Chondrocyte (in vitro differentiated cells): ENCODE data around the gene GSTA2. TPM values are rescaled to one million over a fixed set of nuclear protein-coding genes. Genes with fewer than 3 reads are reported as not detected.
A peak's percentile ranks its signal among the peaks of the same experiment; 100 is the strongest.

Experiments
- DNase-seq: peaks from one replicate; pipeline ENCODE4 v3.0.0; 2021; ENCODE audit warnings: mixed read lengths, low spot score
- H3K27ac Mint-ChIP-seq: one replicate; pipeline ENCODE4 v1.8.0; 2021; ENCODE audit warnings: mild to moderate bottlenecking, moderate library complexity, mixed read lengths; ENCODE audit not compliant: unreplicated experiment
- H3K27me3 Mint-ChIP-seq: 2 replicates; pipeline ENCODE4 v1.8.0; 2021; ENCODE audit warnings: low read depth, mixed read lengths
- H3K36me3 Mint-ChIP-seq: 2 replicates; pipeline ENCODE4 v1.8.0; 2021; ENCODE audit warnings: low read depth, mixed read lengths
- H3K4me1 Mint-ChIP-seq: 2 replicates; pipeline ENCODE4 v1.8.0; 2021; ENCODE audit warnings: low read depth, mild to moderate bottlenecking, mixed read lengths
- H3K4me3 Mint-ChIP-seq: one replicate; pipeline ENCODE4 v1.8.0; 2021; ENCODE audit warnings: mild to moderate bottlenecking, moderate library complexity, mixed read lengths; ENCODE audit not compliant: unreplicated experiment
- H3K9me3 Mint-ChIP-seq: 2 replicates; pipeline ENCODE4 v1.8.0; 2021; ENCODE audit warnings: low read depth, mixed read lengths
- total RNA-seq: library from RNA; stranded (reverse); gene quantifications from 3 replicates; pipeline ENCODE4 v1.2.1, GENCODE V29; 2021
- TF ChIP-seq, protein P1 (sequence below): fragments of 200-600 bp; sonication (generic); IDR thresholded peaks from 2 replicates; pipeline ENCODE4 v1.5.0; 2021; ENCODE audit warnings: antibody characterized with exemption, mild to moderate bottlenecking, moderate library complexity

Gene GSTA2
- total RNA-seq, 1 donor from 2014 or later = not detected

DNA sequence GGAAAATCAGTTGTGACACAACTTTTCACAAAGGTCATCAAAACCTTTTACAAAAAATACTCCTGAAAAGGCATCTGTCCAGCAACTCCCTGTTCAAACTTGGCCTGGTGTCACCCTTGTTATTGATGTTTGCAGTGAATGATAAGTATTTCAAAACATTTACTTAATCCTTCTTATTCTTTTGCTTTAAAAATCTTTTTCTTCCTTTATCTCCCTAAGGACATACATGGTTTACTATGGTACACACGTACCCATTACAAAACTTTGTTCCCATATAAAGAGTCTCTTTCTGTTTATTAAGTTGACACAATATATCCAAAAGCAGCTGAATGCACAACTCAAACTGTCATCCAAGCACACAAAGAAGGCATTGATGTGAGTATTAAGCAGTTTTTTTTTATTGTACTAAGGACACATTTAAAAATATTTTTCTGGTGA lies 17.5 kb downstream of the GSTA2 start:
- DNase-seq = no peak
- Mint-ChIP-seq H3K4me1 (peaks cover 17% of the 10 kb centered on the region), H3K36me3 (peaks cover under 1% of the 10 kb centered on the region), H3K4me3 (no peak overlapping the region), H3K27ac (no peak overlapping the region), H3K9me3 (peaks cover 5% of the 10 kb centered on the region), H3K27me3 (no peaks in the 10 kb centered on the region)
- TF ChIP-seq, protein P1, sequence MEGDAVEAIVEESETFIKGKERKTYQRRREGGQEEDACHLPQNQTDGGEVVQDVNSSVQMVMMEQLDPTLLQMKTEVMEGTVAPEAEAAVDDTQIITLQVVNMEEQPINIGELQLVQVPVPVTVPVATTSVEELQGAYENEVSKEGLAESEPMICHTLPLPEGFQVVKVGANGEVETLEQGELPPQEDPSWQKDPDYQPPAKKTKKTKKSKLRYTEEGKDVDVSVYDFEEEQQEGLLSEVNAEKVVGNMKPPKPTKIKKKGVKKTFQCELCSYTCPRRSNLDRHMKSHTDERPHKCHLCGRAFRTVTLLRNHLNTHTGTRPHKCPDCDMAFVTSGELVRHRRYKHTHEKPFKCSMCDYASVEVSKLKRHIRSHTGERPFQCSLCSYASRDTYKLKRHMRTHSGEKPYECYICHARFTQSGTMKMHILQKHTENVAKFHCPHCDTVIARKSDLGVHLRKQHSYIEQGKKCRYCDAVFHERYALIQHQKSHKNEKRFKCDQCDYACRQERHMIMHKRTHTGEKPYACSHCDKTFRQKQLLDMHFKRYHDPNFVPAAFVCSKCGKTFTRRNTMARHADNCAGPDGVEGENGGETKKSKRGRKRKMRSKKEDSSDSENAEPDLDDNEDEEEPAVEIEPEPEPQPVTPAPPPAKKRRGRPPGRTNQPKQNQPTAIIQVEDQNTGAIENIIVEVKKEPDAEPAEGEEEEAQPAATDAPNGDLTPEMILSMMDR = no peak

- H3K36me3 Mint-ChIP-seq = peaks cover 5% of the 10 kb centered on the region
- H3K27ac Mint-ChIP-seq = no peak overlapping the region
- no peaks in the 10 kb centered on the region for H3K27me3 Mint-ChIP-seq
- peaks cover 2% of the 10 kb centered on the region for H3K4me1 Mint-ChIP-seq
- TF ChIP-seq, protein P1 = no peak
- no peak for DNase-seq
- no peak overlapping the region for H3K4me3 Mint-ChIP-seq
- peaks cover 15% of the 10 kb centered on the region for H3K9me3 Mint-ChIP-seq
Measured at GRCh38 chr6:52741872-52742271, 21.4 kb downstream of the GSTA2 start.

DNA sequence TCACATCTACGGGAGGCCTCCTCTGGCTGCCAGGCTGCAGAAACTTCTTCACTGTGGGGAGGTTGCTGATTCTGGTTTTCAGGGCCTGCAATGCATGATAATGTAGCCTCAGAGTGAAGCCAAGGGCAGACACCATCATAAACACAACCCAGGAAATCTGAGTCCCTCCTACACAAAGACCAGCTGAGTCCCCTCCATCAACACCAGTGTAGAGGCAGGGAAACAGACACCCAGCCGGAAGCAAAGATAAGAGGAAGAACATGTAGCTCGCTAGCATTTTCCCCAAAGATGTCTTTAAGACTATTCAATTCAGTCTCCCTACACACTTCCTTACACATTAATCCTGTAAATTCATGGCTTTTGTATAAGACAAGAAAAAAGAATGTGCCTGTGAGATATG lies 23.6 kb downstream of the GSTA2 start:
- no peaks in the 10 kb centered on the region for H3K4me1 Mint-ChIP-seq
- H3K9me3 Mint-ChIP-seq = peaks cover 15% of the 10 kb centered on the region
- H3K36me3 Mint-ChIP-seq = peaks cover 5% of the 10 kb centered on the region
- H3K27me3 Mint-ChIP-seq = no peaks in the 10 kb centered on the region
- peak overlapping the region; percentile 22 for H3K27ac Mint-ChIP-seq
- TF ChIP-seq, protein P1 = no peak
- no peak overlapping the region for H3K4me3 Mint-ChIP-seq
- DNase-seq = no peak

GRCh38 chr6:52739134-52739533 lies 24.1 kb downstream of the GSTA2 start:
- Mint-ChIP-seq H3K9me3 (peaks cover 15% of the 10 kb centered on the region), H3K36me3 (peaks cover 5% of the 10 kb centered on the region), H3K4me1 (no peaks in the 10 kb centered on the region), H3K4me3 (no peak overlapping the region), H3K27ac (no peak overlapping the region), H3K27me3 (no peaks in the 10 kb centered on the region)
- DNase-seq = no peak
- TF ChIP-seq, protein P1 = no peak

DNA sequence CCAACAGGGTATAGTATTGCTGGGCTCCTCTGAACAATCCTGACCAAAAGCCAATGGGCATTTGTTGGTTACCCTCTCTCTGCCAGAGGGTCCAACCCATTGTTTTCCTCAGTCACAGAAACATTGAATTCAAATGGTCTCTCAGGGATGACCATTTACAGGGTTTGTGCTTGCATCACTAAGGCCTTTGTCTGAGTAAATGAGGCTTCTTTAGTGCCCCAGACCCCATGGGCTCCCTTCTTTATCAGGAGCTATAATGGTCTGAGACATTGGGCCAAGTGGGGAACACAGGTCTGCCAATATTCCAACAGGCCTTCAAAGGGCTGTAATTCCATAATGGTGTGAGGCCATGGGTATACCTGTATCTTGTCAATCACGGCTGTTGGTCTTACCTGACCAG lies 27.1 kb downstream of the GSTA2 start:
- no peaks in the 10 kb centered on the region for H3K4me1 Mint-ChIP-seq
- H3K27ac Mint-ChIP-seq = no peak overlapping the region

More for the DNA sequence above, 27.1 kb downstream of the GSTA2 start:
- DNase-seq = no peak
- TF ChIP-seq, protein P1 = no peak
- peaks cover 5% of the 10 kb centered on the region for H3K36me3 Mint-ChIP-seq
- no peak overlapping the region for H3K4me3 Mint-ChIP-seq
- H3K27me3 Mint-ChIP-seq = no peaks in the 10 kb centered on the region
- peaks cover 15% of the 10 kb centered on the region for H3K9me3 Mint-ChIP-seq
